GM12872 (cell line): ENCODE measurements around the gene SIX5.

Experiments
- CTCF ChIP-seq: IDR thresholded peaks from 3 replicates; pipeline ENCODE4 v1.5.1; 2011; ENCODE audit warnings: low read depth, mild to moderate bottlenecking, low read length, moderate library complexity; ENCODE audit not compliant: insufficient read depth

Gene SIX5

DNA sequence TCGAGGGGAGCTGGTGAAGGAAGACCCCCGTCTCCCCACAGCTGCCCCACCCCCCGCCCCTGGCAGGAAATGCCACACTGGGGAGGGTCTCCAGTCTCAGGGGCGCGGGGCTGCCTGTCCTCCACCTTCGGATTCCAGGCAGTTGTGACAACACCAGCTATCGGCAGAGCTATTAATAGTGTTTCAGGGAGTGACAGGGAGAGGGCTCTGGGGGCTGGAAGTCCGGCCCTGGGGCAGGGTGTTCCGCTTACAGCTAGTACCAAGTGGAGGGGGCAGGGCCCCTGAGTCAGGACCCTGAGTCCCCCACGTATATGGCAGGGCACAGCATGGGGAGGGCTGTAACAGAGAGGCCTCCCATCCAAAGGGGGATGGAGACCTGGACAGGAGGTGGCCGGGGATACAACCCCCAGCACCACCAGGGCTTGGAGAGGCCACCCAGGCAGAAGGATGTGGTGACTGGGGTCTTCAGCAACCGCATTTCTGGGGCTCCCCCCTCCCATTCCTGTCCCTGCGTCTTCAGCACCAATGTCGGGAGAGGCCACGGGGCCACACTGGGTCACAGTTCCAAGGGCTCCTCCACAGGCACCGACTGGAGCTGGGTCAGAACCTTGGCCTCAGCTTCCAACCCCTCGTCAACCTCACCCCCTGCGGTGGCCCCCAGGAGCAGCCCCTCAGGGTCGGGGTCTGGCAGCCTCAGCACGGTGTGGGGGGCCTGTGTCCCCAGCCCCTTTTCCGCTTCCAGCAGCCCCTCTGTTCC is 3.9 kb downstream of the SIX5 start:
- no peak for TF ChIP-seq CTCF

DNA sequence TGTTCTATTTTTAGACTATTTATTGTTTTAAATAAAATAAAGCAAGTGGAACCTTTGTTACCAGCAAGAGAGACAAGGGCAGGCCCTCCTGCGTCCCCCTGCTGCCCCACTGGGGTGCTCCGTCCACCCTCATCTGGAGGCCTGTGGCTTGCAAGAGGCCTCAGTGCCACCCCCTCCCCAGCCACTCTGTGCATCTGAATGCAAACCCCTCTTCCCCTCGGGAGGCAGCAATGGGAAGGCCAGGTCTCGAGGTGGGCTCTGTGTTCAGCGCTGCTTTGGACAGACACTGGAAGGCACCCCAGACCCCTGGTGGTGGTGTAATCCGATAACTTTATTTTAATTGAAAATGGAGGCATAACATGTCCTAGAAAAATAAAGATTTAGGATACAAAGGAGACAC is 4.6 kb downstream of the SIX5 start:
- TF ChIP-seq CTCF = no peak

- no peak for TF ChIP-seq CTCF
Observed at GRCh38 chr19:45763691-45764294, 5.3 kb downstream of the SIX5 start.

GRCh38 chr19:45762870-45763631 is 6.0 kb downstream of the SIX5 start:
- TF ChIP-seq CTCF = no peak

GRCh38 chr19:45761714-45762113 is 7.3 kb downstream of the SIX5 start:
- no peak for TF ChIP-seq CTCF

- TF ChIP-seq CTCF = no peak
Observed at GRCh38 chr19:45758921-45759320, 10.1 kb downstream of the SIX5 start.

DNA sequence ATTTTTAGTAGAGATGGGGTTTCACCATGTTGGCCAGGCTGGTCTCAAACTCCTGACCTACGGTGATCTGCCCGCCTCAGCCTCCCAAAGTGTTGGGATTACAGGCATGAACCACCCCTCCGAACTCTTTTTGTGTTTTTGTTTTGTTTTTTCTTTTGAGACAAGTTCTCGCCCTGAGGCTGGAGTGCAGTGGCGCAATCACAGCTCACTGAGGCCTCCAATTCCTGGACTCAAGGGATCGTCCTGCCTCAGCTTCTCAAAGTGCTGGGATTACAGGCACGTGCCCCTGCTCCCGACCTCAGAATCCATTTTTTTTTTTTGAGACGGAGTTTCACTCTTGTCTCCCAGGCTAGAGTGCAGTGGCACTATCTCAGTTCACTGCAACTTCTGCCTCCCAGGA is 11.4 kb downstream of the SIX5 start:
- TF ChIP-seq CTCF = no peak
